SH-SY5Y (cell line): ENCODE data around the gene ZBTB4.

Source experiments
- GATA2 ChIP-seq: IDR thresholded peaks from 2 replicates; pipeline ENCODE4 v1.6.1; 2011; ENCODE audit warnings: mild to moderate bottlenecking, low read depth, low read length
- GATA3 ChIP-seq: IDR thresholded peaks from 2 replicates; pipeline ENCODE4 v1.6.1; 2011; ENCODE audit warnings: low read depth, mild to moderate bottlenecking, low read length, moderate library complexity

GRCh38 chr17:7463372-7463846 is 16.0 kb downstream of the ZBTB4 start:
- TF ChIP-seq GATA2 = no peak
- no peak for TF ChIP-seq GATA3
